Astrocyte of the spinal cord (primary cell): ENCODE data around the gene MET.
"Not testable (repeated sequence)": the region's sequence is repeated elsewhere in the genome, so short reads cannot be mapped to it uniquely, and the experiment has no call there.

Experiments
- DNase-seq: peaks from one replicate; pipeline ENCODE4 v3.0.0; 2011; ENCODE audit warnings: low read depth, low spot score
- H3K4me3 ChIP-seq: 2 replicates; pipeline ENCODE4 v1.5.1; 2011; ENCODE audit warnings: low read depth, mild to moderate bottlenecking, low read length, moderate library complexity
- CTCF ChIP-seq: IDR thresholded peaks from 2 replicates; pipeline ENCODE4 v1.5.1; 2012; ENCODE audit warnings: low read depth, mild to moderate bottlenecking, low read length, inconsistent platforms
- in situ Hi-C: cut with HindIII; loops from 2 replicates; pipeline ENCODE4 v1.10.0; 2017; ENCODE audit warnings: low sequenced_read_pairs

Gene MET

GRCh38 chr7:116632384-116632783, 39.6 kb upstream of the MET start:
- in situ Hi-C loops, result no loop called here
- no peak for DNase-seq
- no peak for TF ChIP-seq CTCF
- H3K4me3 ChIP-seq, result no peak overlapping the region

- DNase-seq, result peak; percentile 50
- no peak for TF ChIP-seq CTCF
- no peak overlapping the region for H3K4me3 ChIP-seq
- in situ Hi-C loops, result no loop called here
Measured at GRCh38 chr7:116633131-116633988, 38.6 kb upstream of the MET start.

GRCh38 chr7:116636997-116637396, 35.0 kb upstream of the MET start:
- no peak for TF ChIP-seq CTCF
- in situ Hi-C loops, result no loop called here
- H3K4me3 ChIP-seq, result no peak overlapping the region
- DNase-seq, result no peak

- DNase-seq, in situ Hi-C loops, H3K4me3 ChIP-seq: not testable (repeated sequence)
Measured at GRCh38 chr7:116638592-116638991, 33.4 kb upstream of the MET start.

GRCh38 chr7:116641551-116642153, 30.3 kb upstream of the MET start:
- in situ Hi-C loops, result no loop called here
- no peak for TF ChIP-seq CTCF
- no peak for DNase-seq
- H3K4me3 ChIP-seq, result no peak overlapping the region

- DNase-seq, H3K4me3 ChIP-seq, in situ Hi-C loops: not testable (repeated sequence)
Measured at GRCh38 chr7:116643148-116643547, 28.8 kb upstream of the MET start.

- no peak overlapping the region for H3K4me3 ChIP-seq
- in situ Hi-C loops, result no loop called here
Measured at GRCh38 chr7:116644628-116645027, 27.4 kb upstream of the MET start.

More at GRCh38 chr7:116644628-116645027, 27.4 kb upstream of the MET start:
- no peak for DNase-seq
- TF ChIP-seq CTCF, result no peak
